GM12878 (cell line): ENCODE results near the gene ZNF148. TPM values are rescaled to one million over a fixed set of nuclear protein-coding genes. Genes with fewer than 3 reads are reported as not detected.

ENCODE experiments used
- ATAC-seq: fragments of 200-7000 bp; cut with Tn5 transposase; 3 replicates; pipeline ENCODE4 v1.9.1; 2020; ENCODE audit warnings: mild to moderate bottlenecking, moderate library complexity
- BruUV-seq: library from RNA; stranded (reverse); fragments of 400-500 nt; replicated peaks from 2 replicates; lab custom pipeline; 2021; lab: Mats Ljungman, UMichigan
- CTCF ChIA-PET: fragments of 300-600 bp; sonication (Branson Sonifier 250); formaldehyde crosslinking; extraction: SDS; loops from one replicate; lab custom pipeline; 2021; ENCODE audit warnings: inconsistent platforms; lab: Yijun Ruan, JAX
- POLR2A ChIA-PET: fragments of 350-600 bp; formaldehyde crosslinking; extraction: SDS; loops from one replicate; lab custom pipeline; 2021; ENCODE audit warnings: inconsistent platforms; lab: Charles Lee
- RAD21 ChIA-PET: fragments of 300-600 bp; sonication (Branson Sonifier 250); formaldehyde crosslinking; loops from one replicate; lab custom pipeline; 2023; ENCODE audit warnings: antibody characterized with exemption; ENCODE audit not compliant: unreplicated experiment; lab: Charles Lee
- SMC1A ChIA-PET: fragments of 300-600 bp; sonication (Branson Sonifier 250); formaldehyde crosslinking; loops from one replicate; lab custom pipeline; 2023; ENCODE audit not compliant: unreplicated experiment, uncharacterized antibody; lab: Charles Lee
- DNase-seq: peaks from one replicate; pipeline ENCODE4 v3.0.0-alpha.2; 2011; ENCODE audit warnings: low read depth, low spot score
- FAIRE-seq: peaks from 3 replicates; lab custom pipeline; 2011; peaks lifted over from hg19 to GRCh38; lab: Jason Lieb, UNC
- H2AFZ ChIP-seq: 2 replicates; pipeline ENCODE4 v1.6.0; 2011; ENCODE audit warnings: low read depth, low read length, control low read depth; ENCODE audit not compliant: control insufficient read depth
- H3K27ac ChIP-seq: 2 replicates; pipeline ENCODE4 v1.5.1; 2011; ENCODE audit warnings: control low read depth; ENCODE audit not compliant: control insufficient read depth, insufficient read depth
- H3K27me3 ChIP-seq, 2 experiments: replicated peaks in 1 of 2; 2 replicates each; pipeline versions ENCODE4 v1.6.0 to v1.6.1; 2011; ENCODE audit warnings: low read length in 1 of 2; ENCODE audit not compliant: control insufficient read depth in 2 of 2, insufficient read depth in 2 of 2
- H3K36me3 ChIP-seq, 2 experiments: 2 replicates each; pipeline ENCODE4 v1.5.1; 2011; ENCODE audit warnings: low read length in 1 of 2; ENCODE audit not compliant: control insufficient read depth in 2 of 2, insufficient read depth in 2 of 2
- H3K4me1 ChIP-seq: 2 replicates; pipeline ENCODE4 v1.6.1; 2011; ENCODE audit warnings: mild to moderate bottlenecking, low read length, moderate library complexity, mixed read lengths; ENCODE audit not compliant: control insufficient read depth, insufficient read depth
- H3K4me2 ChIP-seq: 2 replicates; pipeline ENCODE4 v1.6.0; 2011; ENCODE audit warnings: control low read depth; ENCODE audit not compliant: control insufficient read depth, insufficient read depth
- H3K4me3 ChIP-seq: fragments of 200-600 bp; sonication (generic); 2 replicates; pipeline ENCODE4 v1.5.1; 2016
- H3K79me2 ChIP-seq: 2 replicates; pipeline ENCODE4 v1.6.0; 2011; ENCODE audit warnings: low read length; ENCODE audit not compliant: control insufficient read depth, insufficient read depth
- H3K9ac ChIP-seq: 2 replicates; pipeline ENCODE4 v1.8.0; 2011; ENCODE audit warnings: low read length, control low read depth, mixed read lengths; ENCODE audit not compliant: control insufficient read depth, insufficient read depth
- H3K9me3 ChIP-seq: replicated peaks from 3 replicates; pipeline ENCODE4 v1.5.1; 2011; ENCODE audit warnings: mild to moderate bottlenecking, low read length; ENCODE audit not compliant: control insufficient read depth, insufficient read depth
- H4K20me1 ChIP-seq: 2 replicates; pipeline ENCODE4 v1.6.0; 2011; ENCODE audit not compliant: control insufficient read depth, insufficient read depth
- ATF7 ChIP-seq: fragments of 450-650 bp; IDR thresholded peaks from 2 replicates; pipeline ENCODE4 v1.6.1; 2016; ENCODE audit warnings: low read depth, mild to moderate bottlenecking
- BHLHE40 ChIP-seq, 2 experiments: fragments of 450-650 bp in 1 of 2; IDR thresholded peaks; 2 replicates each; pipeline ENCODE4 v1.6.1; 2011 to 2017; ENCODE audit warnings: low read depth in 2 of 2, borderline replicate concordance in 1 of 2, improper control_type of control experiment in 1 of 2, low read length in 1 of 2, mild to moderate bottlenecking in 1 of 2
- CHD4 ChIP-seq: fragments of 200-600 bp; sonication (generic); IDR thresholded peaks from 2 replicates; pipeline ENCODE4 v1.6.1; 2016; ENCODE audit warnings: mild to moderate bottlenecking
- DPF2 ChIP-seq: fragments of 450-650 bp; IDR thresholded peaks from 2 replicates; pipeline ENCODE4 v1.6.1; 2017; ENCODE audit warnings: mild to moderate bottlenecking
- ESRRA ChIP-seq: IDR thresholded peaks from 2 replicates; pipeline ENCODE4 v1.6.1; 2012; ENCODE audit warnings: mild to moderate bottlenecking, low read length, improper control_type of control experiment
- GABPA ChIP-seq: IDR thresholded peaks from 2 replicates; pipeline ENCODE4 v1.6.1; 2014; ENCODE audit warnings: antibody characterized with exemption, low read depth, mild to moderate bottlenecking, inconsistent platforms
- HDGF ChIP-seq: fragments of 450-650 bp; IDR thresholded peaks from 2 replicates; pipeline ENCODE4 v1.6.1; 2016; ENCODE audit warnings: antibody characterized with exemption
- MEF2B ChIP-seq: fragments of 450-650 bp; IDR thresholded peaks from 2 replicates; pipeline ENCODE4 v1.6.1; 2018; ENCODE audit warnings: mild to moderate bottlenecking, moderate library complexity; ENCODE audit not compliant: partially characterized antibody, poor library complexity, severe bottlenecking
- SMARCA5 ChIP-seq: fragments of 450-650 bp; IDR thresholded peaks from 2 replicates; pipeline ENCODE4 v1.6.1; 2017; ENCODE audit warnings: mild to moderate bottlenecking
- SMC3 ChIP-seq: IDR thresholded peaks from 2 replicates; pipeline ENCODE4 v1.6.1; 2011; ENCODE audit warnings: low read length, improper control_type of control experiment, borderline replicate concordance
- SUZ12 ChIP-seq: fragments of 200-600 bp; sonication (generic); IDR thresholded peaks from one replicate; pipeline ENCODE4 v1.6.1; 2018; ENCODE audit warnings: antibody characterized with exemption, mild to moderate bottlenecking; ENCODE audit not compliant: unreplicated experiment
- USF1 ChIP-seq: IDR thresholded peaks from 2 replicates; pipeline ENCODE4 v1.6.1; 2011; ENCODE audit warnings: borderline replicate concordance, low read depth, mild to moderate bottlenecking, moderate library complexity, mixed read lengths, low read length; ENCODE audit not compliant: insufficient read depth; ENCODE audit errors: extremely low read length
- WRNIP1 ChIP-seq: IDR thresholded peaks from 2 replicates; pipeline ENCODE4 v1.6.1; 2011; ENCODE audit warnings: low read depth, low read length, improper control_type of control experiment, borderline replicate concordance
- ZNF207 ChIP-seq: fragments of 450-650 bp; IDR thresholded peaks from 2 replicates; pipeline ENCODE4 v1.6.1; 2014; ENCODE audit warnings: antibody characterized with exemption, mild to moderate bottlenecking, borderline replicate concordance
- ZNF217 ChIP-seq: fragments of 450-650 bp; IDR thresholded peaks from 2 replicates; pipeline ENCODE4 v1.6.1; 2017; ENCODE audit warnings: antibody characterized with exemption, mild to moderate bottlenecking
- WGBS: methylation state at CpG from one replicate; pipeline ENCODE4 v1.1.6; 2016; ENCODE audit warnings: low lambda C conversion rate; ENCODE audit not compliant: insufficient replicate concordance, insufficient coverage; ENCODE audit errors: missing lambda C conversion rate; 5-methylcytosine and 5-hydroxymethylcytosine counted together
- in situ Hi-C: fragments of 300-500 bp; cut with MboI; formaldehyde crosslinking; loops from 9 replicates; pipeline ENCODE4 v1.14.3; 2018; ENCODE audit warnings: mixed read lengths
- intact Hi-C: fragments of 100-400 bp; cut with micrococcal nuclease; formaldehyde crosslinking; loops from one replicate; pipeline ENCODE4 v1.14.2; 2022; ENCODE audit not compliant: unreplicated experiment
- polyA plus RNA-seq, 11 experiments: library from polyadenylated mRNA; depleted of rRNA in 4 of 11; unstranded in 6 of 11; stranded (reverse) in 5 of 11; fragments of >200 nt; fragmentation: Nextera tagmentation in 4 of 11; fragmentation: Illumina TruSeq in 1 of 11; extraction: Ambion mirVana in 4 of 11; extraction: Trizol in 1 of 11; gene quantifications; 1 replicate in 1 of 11; 2 replicates in 10 of 11; pipeline versions ENCODE4 v1.2.1 to v1.2.3, GENCODE V29; 2011 to 2016; ENCODE audit warnings: inconsistent platforms in 2 of 11, missing spikeins in 2 of 11, low read depth in 1 of 11
- total RNA-seq, 4 experiments: library from RNA; depleted of rRNA in 3 of 4; stranded (reverse); fragments of >200 nt in 3 of 4; fragmentation: Illumina TruSeq in 1 of 4; extraction: Trizol in 1 of 4; gene quantifications; 2 replicates each; pipeline versions ENCODE4 v1.2.1 to v1.2.3, GENCODE V29; 2013 to 2021

Gene ZNF148
- total and polyA plus RNA-seq, 10 of the 15 experiments (the other 5 are each of a cell fraction or from before 2014, with no cell fraction given), result 8.6 to 40.4 (median 26.7) TPM

- RAD21 ChIA-PET, result no interaction called here
- WGBS, result 97% methylated on average over 2 of the region's 2 CpGs
- no TSS peak for BruUV-seq
- Histone ChIP-seq H3K9ac (no peak overlapping the region), H4K20me1 (no peaks in the 10 kb centered on the region), H3K4me2 (no peak overlapping the region), H3K4me1 (no peaks in the 10 kb centered on the region), H2AFZ (no peak overlapping the region), H3K79me2 (no peaks in the 10 kb centered on the region), H3K27me3 (no peaks in the 10 kb centered on the region), H3K27ac (no peak overlapping the region), H3K9me3 (peaks cover 6% of the 10 kb centered on the region; the same call in 2 of the 3 replicates), H3K36me3 (no peaks in the 10 kb centered on the region), H3K4me3 (no peak overlapping the region)
- ATAC-seq (no peak), DNase-seq (no peak), FAIRE-seq (no peak)
- in situ Hi-C loops (no loop called here), intact Hi-C loops (no loop called here)
- TF ChIP-seq ESRRA (no peak), SUZ12 (no peak), BHLHE40 (IDR thresholded peaks at IDR 0.05; ENCODE audit: borderline replicate concordance in 1 of 2, low read depth in 2 of 2, low read length in 1 of 2) (no peak), DPF2 (no peak), MEF2B (no peak), ZNF207 (no peak)
- POLR2A ChIA-PET, result interaction anchor here (0.5 to 1.5 kb wide), 2 partner anchors 17 to 66 kb away, joined by 3 read pairs; no protein-coding TSS in a partner anchor
- CTCF ChIA-PET, result interaction anchor here (0.5 to 1.2 kb wide), 3 partner anchors 15 to 61 kb away, joined by 3 to 7 read pairs (median 3); no protein-coding TSS in a partner anchor
- SMC1A ChIA-PET, result interaction anchor here (1.9 kb wide), 1 partner anchor 9 kb away, joined by 7 read pairs; no protein-coding TSS in a partner anchor
Measured at GRCh38 chr3:125402639-125403038, 27.5 kb upstream of the ZNF148 start.

GRCh38 chr3:125401402-125401801 is 26.3 kb upstream of the ZNF148 start:
- Histone ChIP-seq H3K9ac (no peak overlapping the region), H3K79me2 (no peaks in the 10 kb centered on the region), H3K4me3 (no peak overlapping the region), H3K4me1 (no peaks in the 10 kb centered on the region), H3K36me3 (no peaks in the 10 kb centered on the region), H2AFZ (no peak overlapping the region), H3K27me3 (no peaks in the 10 kb centered on the region), H3K4me2 (no peak overlapping the region), H3K9me3 (peaks cover 6% of the 10 kb centered on the region; the same call in 2 of the 3 replicates), H3K27ac (no peak overlapping the region), H4K20me1 (no peaks in the 10 kb centered on the region)
- DNase-seq, result no peak
- ChIA-PET SMC1A (interaction anchor here (1.6 kb wide), 1 partner anchor 44 kb away, joined by 4 read pairs; no protein-coding TSS in a partner anchor), CTCF (no interaction called here), POLR2A (no interaction called here), RAD21 (no interaction called here)
- 25% methylated on average over 1 of the region's 1 CpG for whole genome bisulfite sequencing
- ATAC-seq, result no peak
- FAIRE-seq, result no peak
- intact Hi-C loops (no loop called here), in situ Hi-C loops (no loop called here)
- BruUV-seq, result no TSS peak
- TF ChIP-seq CHD4, result no peak
- TF ChIP-seq SMARCA5, result no peak
- TF ChIP-seq ATF7, result no peak
- TF ChIP-seq HDGF, result no peak
- TF ChIP-seq USF1, result no peak
- no peak for TF ChIP-seq SMC3
- no peak for TF ChIP-seq GABPA
- no peak for TF ChIP-seq ZNF217
- TF ChIP-seq WRNIP1, result no peak
